HEK293 (cell line): ENCODE results near the gene SLC2A9.

Experiments used
- CTCF ChIA-PET: fragments of 350-600 bp; formaldehyde crosslinking; extraction: SDS; loops from one replicate; lab custom pipeline; 2021; ENCODE audit warnings: antibody characterized with exemption; lab: Yijun Ruan, JAX
- POLR2A ChIA-PET: fragments of 300-600 bp; formaldehyde crosslinking; extraction: SDS; loops from one replicate; lab custom pipeline; 2020; ENCODE audit warnings: antibody characterized with exemption, inconsistent platforms; lab: Yijun Ruan, JAX
- H3K27ac ChIP-seq: fragments of 200-500 bp; sonication (Bioruptor generic); 2 replicates; pipeline ENCODE4 v1.5.1; 2014; ENCODE audit warnings: low read depth, low read length, control low read depth, inconsistent platforms; ENCODE audit errors: extremely low read depth
- H3K36me3 ChIP-seq, 2 experiments: fragments of 200-500 bp in 1 of 2; sonication (Bioruptor generic) in 1 of 2; 1 replicate in 1 of 2; 2 replicates in 1 of 2; pipeline ENCODE4 v1.5.1; 2014 to 2017; ENCODE audit warnings: inconsistent platforms in 2 of 2, low read length in 2 of 2; ENCODE audit not compliant: control insufficient read depth in 2 of 2, insufficient read depth in 1 of 2
- H3K4me1 ChIP-seq: fragments of 200-500 bp; sonication (Bioruptor generic); 2 replicates; pipeline ENCODE4 v1.5.1; 2014; ENCODE audit warnings: mild to moderate bottlenecking, low read length, inconsistent platforms; ENCODE audit not compliant: control insufficient read depth, insufficient read depth
- H3K4me3 ChIP-seq: 2 replicates; pipeline ENCODE4 v1.5.1; 2011; ENCODE audit warnings: low read depth, mild to moderate bottlenecking, control low read depth, low read length, moderate library complexity
- H3K9me3 ChIP-seq: fragments of 200-500 bp; sonication (Bioruptor generic); 2 replicates; pipeline ENCODE4 v1.5.1; 2014; ENCODE audit warnings: low read depth, low read length, inconsistent platforms; ENCODE audit not compliant: control insufficient read depth, insufficient read depth
- GFI1B ChIP-seq: fragments of 450-650 bp; formaldehyde crosslinking; IDR thresholded peaks from 2 replicates; pipeline ENCODE4 v1.5.1; 2016; ENCODE audit warnings: missing biosample characterization, missing genetic modification characterization
- GLI2 ChIP-seq: fragments of 450-650 bp; formaldehyde crosslinking; IDR thresholded peaks from 2 replicates; pipeline ENCODE4; 2017; ENCODE audit warnings: missing biosample characterization, missing genetic modification characterization, low read depth, borderline replicate concordance
- GLIS2 ChIP-seq: fragments of 450-650 bp; formaldehyde crosslinking; IDR thresholded peaks from 2 replicates; pipeline ENCODE4 v1.5.1; 2016; ENCODE audit warnings: missing biosample characterization, missing genetic modification characterization
- KLF10 ChIP-seq: fragments of 450-650 bp; IDR thresholded peaks from 2 replicates; pipeline ENCODE4 v1.5.1; 2018; ENCODE audit warnings: missing biosample characterization, mild to moderate bottlenecking, missing genetic modification characterization
- KLF17 ChIP-seq: fragments of 450-650 bp; formaldehyde crosslinking; IDR thresholded peaks from 2 replicates; pipeline ENCODE4 v1.5.1; 2016; ENCODE audit warnings: missing biosample characterization, missing genetic modification characterization
- PATZ1 ChIP-seq: fragments of 450-650 bp; formaldehyde crosslinking; IDR thresholded peaks from 2 replicates; pipeline ENCODE4 v1.5.1; 2016; ENCODE audit warnings: missing biosample characterization, missing genetic modification characterization
- ZFP69B ChIP-seq: fragments of 450-650 bp; formaldehyde crosslinking; IDR thresholded peaks from 2 replicates; pipeline ENCODE4 v1.5.1; 2016; ENCODE audit warnings: missing biosample characterization, missing genetic modification characterization
- ZNF10 ChIP-seq: fragments of 450-650 bp; formaldehyde crosslinking; IDR thresholded peaks from 2 replicates; pipeline ENCODE4 v1.5.1; 2017; ENCODE audit warnings: missing biosample characterization, missing genetic modification characterization
- ZNF140 ChIP-seq: fragments of 450-650 bp; formaldehyde crosslinking; IDR thresholded peaks from 2 replicates; pipeline ENCODE4 v1.5.1; 2016; ENCODE audit warnings: missing biosample characterization, missing genetic modification characterization
- ZNF211 ChIP-seq: fragments of 450-650 bp; formaldehyde crosslinking; IDR thresholded peaks from 2 replicates; pipeline ENCODE4 v1.5.1; 2016; ENCODE audit warnings: low read depth, missing biosample characterization, missing genetic modification characterization
- ZNF214 ChIP-seq: fragments of 450-650 bp; formaldehyde crosslinking; IDR thresholded peaks from 2 replicates; pipeline ENCODE4 v1.5.1; 2017; ENCODE audit warnings: missing biosample characterization, mild to moderate bottlenecking, missing genetic modification characterization, borderline replicate concordance
- ZNF24 ChIP-seq: fragments of 450-650 bp; formaldehyde crosslinking; IDR thresholded peaks from 2 replicates; pipeline ENCODE4 v1.5.1; 2016; ENCODE audit warnings: missing biosample characterization, missing genetic modification characterization
- ZNF433 ChIP-seq: fragments of 450-650 bp; formaldehyde crosslinking; IDR thresholded peaks from 2 replicates; pipeline ENCODE4 v1.5.1; 2016; ENCODE audit warnings: missing biosample characterization, missing genetic modification characterization, low read depth
- ZNF510 ChIP-seq: fragments of 450-650 bp; formaldehyde crosslinking; IDR thresholded peaks from 2 replicates; pipeline ENCODE4 v1.5.1; 2018; ENCODE audit warnings: mild to moderate bottlenecking, missing genetic modification characterization, missing biosample characterization; ENCODE audit not compliant: insufficient replicate concordance
- ZNF521 ChIP-seq: fragments of 450-650 bp; formaldehyde crosslinking; IDR thresholded peaks from 2 replicates; pipeline ENCODE4 v1.5.1; 2017; ENCODE audit warnings: missing biosample characterization, mild to moderate bottlenecking, missing genetic modification characterization
- ZNF549 ChIP-seq: fragments of 450-650 bp; IDR thresholded peaks from 2 replicates; pipeline ENCODE4 v1.5.1; 2018; ENCODE audit warnings: missing biosample characterization, missing genetic modification characterization, mild to moderate bottlenecking, inconsistent platforms, moderate library complexity
- ZNF555 ChIP-seq: fragments of 450-650 bp; formaldehyde crosslinking; conservative IDR thresholded peaks from 2 replicates; pipeline ENCODE4 v1.5.1; 2017; ENCODE audit warnings: missing biosample characterization, mild to moderate bottlenecking, missing genetic modification characterization, inconsistent platforms
- ZNF580 ChIP-seq: fragments of 450-650 bp; formaldehyde crosslinking; IDR thresholded peaks from 2 replicates; pipeline ENCODE4 v1.5.1; 2016; ENCODE audit warnings: missing biosample characterization, missing genetic modification characterization
- ZNF624 ChIP-seq: fragments of 450-650 bp; formaldehyde crosslinking; IDR thresholded peaks from 2 replicates; pipeline ENCODE4 v1.5.1; 2017; ENCODE audit warnings: missing biosample characterization, missing genetic modification characterization
- ZNF660 ChIP-seq: fragments of 450-650 bp; IDR thresholded peaks from 2 replicates; pipeline ENCODE4 v1.5.1; 2018; ENCODE audit warnings: missing biosample characterization, mild to moderate bottlenecking, missing genetic modification characterization
- ZNF670 ChIP-seq: fragments of 450-650 bp; formaldehyde crosslinking; IDR thresholded peaks from 2 replicates; pipeline ENCODE4 v1.5.1; 2016; ENCODE audit warnings: missing biosample characterization, missing genetic modification characterization, low read depth
- ZSCAN18 ChIP-seq: fragments of 450-650 bp; formaldehyde crosslinking; IDR thresholded peaks from 2 replicates; pipeline ENCODE4 v1.5.1; 2016; ENCODE audit warnings: missing biosample characterization, missing genetic modification characterization
- ZSCAN30 ChIP-seq: fragments of 450-650 bp; IDR thresholded peaks from 2 replicates; pipeline ENCODE4 v1.5.1; 2018; ENCODE audit warnings: missing biosample characterization, mild to moderate bottlenecking, missing genetic modification characterization, moderate library complexity

Gene SLC2A9

GRCh38 chr4:9875516-9875915 is 145.8 kb downstream of the SLC2A9 start:
- Histone ChIP-seq H3K4me3 (no peak overlapping the region), H3K9me3 (no peaks in the 10 kb centered on the region), H3K27ac (no peak overlapping the region), H3K36me3 (no peaks in the 10 kb centered on the region), H3K4me1 (no peaks in the 10 kb centered on the region)
- TF ChIP-seq GLI2 (tag by site-specific recombination): no peak
- ChIA-PET POLR2A (no interaction called here), CTCF (interaction anchor here (0.7 kb wide), 1 partner anchor 10 kb away, joined by 3 read pairs; no protein-coding TSS in a partner anchor)

GRCh38 chr4:9874385-9874784 is 146.9 kb downstream of the SLC2A9 start:
- no peak overlapping the region for H3K27ac ChIP-seq
- H3K4me1 ChIP-seq: no peaks in the 10 kb centered on the region
- no peaks in the 10 kb centered on the region for H3K9me3 ChIP-seq
- ChIA-PET CTCF (no interaction called here), POLR2A (no interaction called here)
- H3K36me3 ChIP-seq: no peaks in the 10 kb centered on the region
- H3K4me3 ChIP-seq: no peak overlapping the region
- TF ChIP-seq GLIS2 (tag by site-specific recombination) (no peak), ZNF433 (tag by site-specific recombination) (no peak), ZNF140 (tag by site-specific recombination) (no peak), PATZ1 (tag by site-specific recombination) (no peak), KLF10 (no peak), ZNF510 (tag by site-specific recombination) (no peak), ZNF555 (tag by site-specific recombination) (no peak), ZNF549 (no peak), ZNF10 (no peak), ZSCAN30 (tag by site-specific recombination) (no peak), ZSCAN18 (tag by site-specific recombination) (no peak)

- Histone ChIP-seq H3K4me1 (no peaks in the 10 kb centered on the region), H3K4me3 (no peak overlapping the region), H3K36me3 (no peaks in the 10 kb centered on the region), H3K27ac (no peak overlapping the region), H3K9me3 (no peaks in the 10 kb centered on the region)
- TF ChIP-seq ZNF211 (tag by site-specific recombination): no peak
- no peak for TF ChIP-seq ZFP69B (tag by site-specific recombination)
- no peak for TF ChIP-seq ZNF580 (tag by site-specific recombination)
- no peak for TF ChIP-seq ZNF660 (tag by site-specific recombination)
- TF ChIP-seq ZNF10: no peak
- TF ChIP-seq ZNF24: no peak
- TF ChIP-seq KLF17 (tag by site-specific recombination): no peak
- no peak for TF ChIP-seq ZNF214 (tag by site-specific recombination)
- TF ChIP-seq GFI1B (tag by site-specific recombination): no peak
- no peak for TF ChIP-seq ZNF521 (tag by site-specific recombination)
- TF ChIP-seq ZNF624 (tag by site-specific recombination): no peak
- TF ChIP-seq ZNF670 (tag by site-specific recombination): no peak
- POLR2A ChIA-PET: no interaction called here
- CTCF ChIA-PET: interaction anchor here (0.5 to 0.6 kb wide), 3 partner anchors 44 to 1320 kb away, joined by 3 read pairs; no protein-coding TSS in a partner anchor
Observed at GRCh38 chr4:9870165-9870790, 151.0 kb downstream of the SLC2A9 start.
